BLaER1 treated with 17β-estradiol and CSF1 and Interleukin-3, amounts not matched to agents 10 nM and 100 nM (cell line): ENCODE data around the gene HTR6.

Experiments used
- H3K27ac ChIP-seq, 11 experiments: shearing (Covaris generic); formaldehyde crosslinking; 2 replicates each; pipeline ENCODE4 v1.8.1; 2022
- H3K27me3 ChIP-seq, 11 experiments: shearing (Covaris generic); formaldehyde crosslinking; 2 replicates each; pipeline ENCODE4 v1.8.1; 2022
- H3K36me3 ChIP-seq, 11 experiments: shearing (Covaris generic); formaldehyde crosslinking; 2 replicates each; pipeline ENCODE4 v1.8.1; 2022
- H3K4me1 ChIP-seq, 10 experiments: shearing (Covaris generic); formaldehyde crosslinking; 2 replicates each; pipeline ENCODE4 v1.8.1; 2022
- H3K4me2 ChIP-seq, 11 experiments: shearing (Covaris generic); formaldehyde crosslinking; 2 replicates each; pipeline ENCODE4 v1.8.1; 2022
- H3K4me3 ChIP-seq, 10 experiments: shearing (Covaris generic); formaldehyde crosslinking; 2 replicates each; pipeline ENCODE4 v1.8.1; 2022
- H3K9ac ChIP-seq, 11 experiments: shearing (Covaris generic); formaldehyde crosslinking; 2 replicates each; pipeline ENCODE4 v1.8.1; 2022
- H3K9me3 ChIP-seq, 11 experiments: shearing (Covaris generic); formaldehyde crosslinking; replicated peaks in 1 of 11; 2 replicates each; pipeline ENCODE4 v1.8.1; 2022
- H4K20me1 ChIP-seq, 11 experiments: shearing (Covaris generic); formaldehyde crosslinking; 2 replicates each; pipeline ENCODE4 v1.8.1; 2022
- Cebpa-rat ChIP-seq, 11 experiments: shearing (Covaris generic); IDR thresholded peaks; 2 replicates each; pipeline ENCODE4 v1.8.1; 2022

The HTR6 gene

GRCh38 chr1:19675797-19676196 lies 11.1 kb downstream of the HTR6 start:
- TF ChIP-seq Cebpa-rat (IDR thresholded peaks at IDR 0.05): no peak
- Histone ChIP-seq H3K27me3 (no peaks in the 10 kb centered on the region), H3K4me2 (no peak overlapping the region), H3K9ac (no peak overlapping the region), H3K27ac (no peak overlapping the region), H3K4me3 (no peak overlapping the region), H3K4me1 (no peaks in the 10 kb centered on the region), H4K20me1 (peaks cover 0 to 48% (median 8%) of the 10 kb centered on the region in 11 experiments; a peak in 10 of 22 replicates), H3K36me3 (no peaks in the 10 kb centered on the region), H3K9me3 (no peaks in the 10 kb centered on the region)

GRCh38 chr1:19676438-19676922 lies 11.8 kb downstream of the HTR6 start:
- Histone ChIP-seq H3K36me3 (no peaks in the 10 kb centered on the region), H4K20me1 (peaks cover 0 to 50% (median 8%) of the 10 kb centered on the region in 11 experiments; a peak in 10 of 22 replicates), H3K27ac (no peak overlapping the region), H3K9ac (no peak overlapping the region), H3K4me3 (no peak overlapping the region), H3K4me2 (no peak overlapping the region), H3K9me3 (no peaks in the 10 kb centered on the region), H3K4me1 (no peaks in the 10 kb centered on the region), H3K27me3 (no peaks in the 10 kb centered on the region)
- TF ChIP-seq Cebpa-rat (IDR thresholded peaks at IDR 0.05): no peak

GRCh38 chr1:19678493-19678892 lies 13.8 kb downstream of the HTR6 start:
- H3K4me3 ChIP-seq: no peak overlapping the region
- H3K4me1 ChIP-seq: no peaks in the 10 kb centered on the region
- peaks cover 0 to 49% (median 8%) of the 10 kb centered on the region in 11 experiments; a peak in 10 of 22 replicates for H4K20me1 ChIP-seq
- H3K9ac ChIP-seq: no peak overlapping the region
- no peaks in the 10 kb centered on the region for H3K9me3 ChIP-seq
- H3K36me3 ChIP-seq: peaks cover 0 to 4% (median 0%) of the 10 kb centered on the region in 11 experiments; a peak in 2 of 22 replicates
- no peak overlapping the region for H3K4me2 ChIP-seq
- H3K27ac ChIP-seq: no peak overlapping the region
- no peak for TF ChIP-seq Cebpa-rat (IDR thresholded peaks at IDR 0.05)
- no peaks in the 10 kb centered on the region for H3K27me3 ChIP-seq

- no peak overlapping the region for H3K9ac ChIP-seq
- H3K27ac ChIP-seq: no peak overlapping the region
- H3K4me3 ChIP-seq: no peak overlapping the region
- no peak overlapping the region for H3K4me2 ChIP-seq
- no peaks in the 10 kb centered on the region for H3K27me3 ChIP-seq
- TF ChIP-seq Cebpa-rat (IDR thresholded peaks at IDR 0.05): no peak
- H4K20me1 ChIP-seq: peaks cover 0 to 49% (median 8%) of the 10 kb centered on the region in 11 experiments; a peak in 10 of 22 replicates
- H3K9me3 ChIP-seq: no peaks in the 10 kb centered on the region
- peaks cover 0 to 4% (median 0%) of the 10 kb centered on the region in 11 experiments; a peak in 2 of 22 replicates for H3K36me3 ChIP-seq
- no peaks in the 10 kb centered on the region for H3K4me1 ChIP-seq
Observed at GRCh38 chr1:19678931-19679453, 14.3 kb downstream of the HTR6 start.

GRCh38 chr1:19679691-19680090 lies 15.0 kb downstream of the HTR6 start:
- Histone ChIP-seq H3K36me3 (peaks cover 0 to 8% (median 0%) of the 10 kb centered on the region in 11 experiments; a peak in 4 of 22 replicates), H3K4me2 (no peak overlapping the region), H3K27me3 (no peaks in the 10 kb centered on the region), H3K4me3 (no peak overlapping the region), H3K9ac (no peak overlapping the region), H3K9me3 (no peaks in the 10 kb centered on the region), H3K27ac (no peak overlapping the region), H3K4me1 (no peaks in the 10 kb centered on the region), H4K20me1 (peaks cover 0 to 49% (median 8%) of the 10 kb centered on the region in 11 experiments; a peak in 10 of 22 replicates)
- no peak for TF ChIP-seq Cebpa-rat (IDR thresholded peaks at IDR 0.05)

GRCh38 chr1:19680644-19681043 lies 16.0 kb downstream of the HTR6 start:
- H3K9ac ChIP-seq: no peak overlapping the region
- H4K20me1 ChIP-seq: peaks cover 0 to 49% (median 4%) of the 10 kb centered on the region in 11 experiments; a peak in 9 of 22 replicates
- peaks cover 0 to 9% (median 0%) of the 10 kb centered on the region in 11 experiments; a peak in 4 of 22 replicates for H3K36me3 ChIP-seq
- TF ChIP-seq Cebpa-rat (IDR thresholded peaks at IDR 0.05): no peak
- H3K4me3 ChIP-seq: no peak overlapping the region
- no peaks in the 10 kb centered on the region for H3K27me3 ChIP-seq
- no peaks in the 10 kb centered on the region for H3K4me1 ChIP-seq
- no peaks in the 10 kb centered on the region for H3K9me3 ChIP-seq
- H3K4me2 ChIP-seq: no peak overlapping the region
- H3K27ac ChIP-seq: no peak overlapping the region

GRCh38 chr1:19682257-19682656 lies 17.6 kb downstream of the HTR6 start:
- Histone ChIP-seq H4K20me1 (peaks cover 0 to 42% (median 0%) of the 10 kb centered on the region in 11 experiments; a peak in 7 of 22 replicates), H3K36me3 (peaks cover 2 to 18% (median 3%) of the 10 kb centered on the region in 11 experiments; a peak in 14 of 22 replicates), H3K4me3 (no peak overlapping the region), H3K4me2 (no peak overlapping the region), H3K4me1 (no peaks in the 10 kb centered on the region), H3K9ac (no peak overlapping the region), H3K27me3 (no peaks in the 10 kb centered on the region), H3K9me3 (peaks cover 0 to 2% (median under 1%) of the 10 kb centered on the region in 11 experiments; a peak in 12 of 22 replicates), H3K27ac (no peak overlapping the region)
- TF ChIP-seq Cebpa-rat (IDR thresholded peaks at IDR 0.05): no peak

DNA sequence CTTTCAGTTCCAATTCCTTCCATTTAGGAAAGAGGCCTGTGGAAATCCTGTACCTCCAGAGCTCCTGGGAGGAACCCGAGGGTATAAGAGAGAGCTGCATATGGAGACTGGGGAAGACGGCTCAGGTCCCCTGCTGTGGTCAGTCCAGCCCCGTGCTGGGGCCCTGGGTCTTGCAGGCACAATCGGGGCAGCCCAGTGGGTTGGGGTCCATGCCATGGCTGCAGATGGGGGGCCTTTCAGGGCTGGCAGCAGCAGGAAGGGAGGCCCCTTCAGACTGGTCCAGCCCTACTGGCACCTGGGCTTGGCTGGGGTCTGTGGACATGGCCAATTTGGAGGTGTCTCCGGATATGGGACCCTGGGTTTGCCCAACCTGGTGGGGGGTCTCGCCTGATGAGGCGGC lies 18.2 kb downstream of the HTR6 start:
- H3K27me3 ChIP-seq: no peaks in the 10 kb centered on the region
- H3K9ac ChIP-seq: no peak overlapping the region
- H3K27ac ChIP-seq: no peak overlapping the region
- H3K9me3 ChIP-seq: peaks cover 0 to 8% (median 7%) of the 10 kb centered on the region in 11 experiments; a peak in 16 of 22 replicates
- H3K4me2 ChIP-seq: no peak overlapping the region
- peaks cover 0 to 35% (median 0%) of the 10 kb centered on the region in 11 experiments; a peak in 6 of 22 replicates for H4K20me1 ChIP-seq
- H3K4me3 ChIP-seq: no peak overlapping the region
- TF ChIP-seq Cebpa-rat (IDR thresholded peaks at IDR 0.05): no peak
- peaks cover 7 to 25% (median 10%) of the 10 kb centered on the region in 11 experiments; a peak in 15 of 22 replicates for H3K36me3 ChIP-seq
- H3K4me1 ChIP-seq: no peaks in the 10 kb centered on the region

GRCh38 chr1:19683351-19683750 lies 18.7 kb downstream of the HTR6 start:
- Histone ChIP-seq H3K36me3 (peaks cover 7 to 29% (median 13%) of the 10 kb centered on the region in 11 experiments; a peak in 15 of 22 replicates), H4K20me1 (peaks cover 0 to 31% (median 0%) of the 10 kb centered on the region in 11 experiments; a peak in 6 of 22 replicates), H3K4me1 (no peaks in the 10 kb centered on the region), H3K9ac (no peak overlapping the region), H3K27me3 (no peaks in the 10 kb centered on the region), H3K9me3 (peaks cover 0 to 12% (median 9%) of the 10 kb centered on the region in 11 experiments; a peak in 16 of 22 replicates), H3K4me2 (no peak overlapping the region), H3K27ac (no peak overlapping the region), H3K4me3 (no peak overlapping the region)
- no peak for TF ChIP-seq Cebpa-rat (IDR thresholded peaks at IDR 0.05)
